Glutamatergic neuron (in vitro differentiated cells): ENCODE results near the gene VSTM2B. TPM values are rescaled to one million over a fixed set of nuclear protein-coding genes. Genes with fewer than 3 reads are reported as not detected.
A peak's percentile ranks its signal among the peaks of the same experiment; 100 is the strongest.

Experiments
- DNase-seq: peaks from one replicate; pipeline ENCODE4 v3.0.0; 2022
- H3K27ac Mint-ChIP-seq: one replicate; pipeline ENCODE4 v1.8.0; 2020; ENCODE audit warnings: mild to moderate bottlenecking, mixed read lengths, inconsistent platforms; ENCODE audit not compliant: unreplicated experiment
- H3K27me3 Mint-ChIP-seq: one replicate; pipeline ENCODE4 v1.8.0; 2020; ENCODE audit warnings: mild to moderate bottlenecking, moderate library complexity, mixed read lengths, inconsistent platforms; ENCODE audit not compliant: unreplicated experiment
- H3K36me3 Mint-ChIP-seq: one replicate; pipeline ENCODE4 v1.8.0; 2020; ENCODE audit warnings: mild to moderate bottlenecking, mixed read lengths, inconsistent platforms; ENCODE audit not compliant: unreplicated experiment
- H3K4me1 Mint-ChIP-seq: one replicate; pipeline ENCODE4 v1.8.0; 2020; ENCODE audit warnings: mild to moderate bottlenecking, low read depth, mixed read lengths, inconsistent platforms; ENCODE audit not compliant: unreplicated experiment
- H3K4me3 Mint-ChIP-seq: one replicate; pipeline ENCODE4 v1.8.0; 2020; ENCODE audit warnings: mild to moderate bottlenecking, mixed read lengths, inconsistent platforms; ENCODE audit not compliant: unreplicated experiment
- H3K9me3 Mint-ChIP-seq: one replicate; pipeline ENCODE4 v1.8.0; 2020; ENCODE audit warnings: mild to moderate bottlenecking, moderate library complexity, mixed read lengths, inconsistent platforms; ENCODE audit not compliant: unreplicated experiment
- total RNA-seq: library from RNA; stranded (reverse); fragmentation: NEBNext Ultra II Directional; extraction: Animal tissue kit (Norgen Biotek cat#: 25700); gene quantifications from one replicate; pipeline ENCODE4 v1.2.1, GENCODE V29; 2021; ENCODE audit not compliant: unreplicated experiment
- TF ChIP-seq, protein P1 (sequence below): fragments of 200-600 bp; sonication (generic); IDR thresholded peaks from one replicate; pipeline ENCODE4 v1.5.0; 2021; ENCODE audit not compliant: partially characterized antibody, unreplicated experiment

VSTM2B gene
- total RNA-seq, 1 donor from 2014 or later: 16.6 TPM

DNA sequence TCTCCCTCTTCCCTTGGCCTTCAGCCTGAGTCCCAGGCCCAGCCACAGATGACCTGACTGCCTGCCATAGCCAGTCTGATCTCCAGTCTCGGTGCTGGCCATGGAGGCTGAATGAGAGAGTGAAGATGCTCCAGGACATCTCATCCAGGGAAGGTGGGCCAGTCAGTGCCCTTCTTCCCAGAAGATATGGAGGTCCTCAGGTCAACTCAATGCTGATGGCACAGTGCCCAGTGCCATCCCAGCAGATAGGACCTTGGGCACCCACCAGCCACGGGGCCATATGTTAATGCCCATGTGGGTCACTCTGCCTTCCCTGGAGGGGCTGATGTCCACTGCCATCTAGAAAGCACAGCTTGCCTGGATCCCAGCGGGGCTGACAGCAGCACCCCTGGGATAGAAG is 7.2 kb downstream of the VSTM2B start:
- Mint-ChIP-seq H3K9me3 (peaks cover 8% of the 10 kb centered on the region), H3K36me3 (peaks cover 6% of the 10 kb centered on the region), H3K27ac (no peak overlapping the region), H3K4me3 (no peak overlapping the region), H3K4me1 (peaks cover 3% of the 10 kb centered on the region), H3K27me3 (peaks cover 14% of the 10 kb centered on the region)
- DNase-seq: no peak
- TF ChIP-seq, protein P1, sequence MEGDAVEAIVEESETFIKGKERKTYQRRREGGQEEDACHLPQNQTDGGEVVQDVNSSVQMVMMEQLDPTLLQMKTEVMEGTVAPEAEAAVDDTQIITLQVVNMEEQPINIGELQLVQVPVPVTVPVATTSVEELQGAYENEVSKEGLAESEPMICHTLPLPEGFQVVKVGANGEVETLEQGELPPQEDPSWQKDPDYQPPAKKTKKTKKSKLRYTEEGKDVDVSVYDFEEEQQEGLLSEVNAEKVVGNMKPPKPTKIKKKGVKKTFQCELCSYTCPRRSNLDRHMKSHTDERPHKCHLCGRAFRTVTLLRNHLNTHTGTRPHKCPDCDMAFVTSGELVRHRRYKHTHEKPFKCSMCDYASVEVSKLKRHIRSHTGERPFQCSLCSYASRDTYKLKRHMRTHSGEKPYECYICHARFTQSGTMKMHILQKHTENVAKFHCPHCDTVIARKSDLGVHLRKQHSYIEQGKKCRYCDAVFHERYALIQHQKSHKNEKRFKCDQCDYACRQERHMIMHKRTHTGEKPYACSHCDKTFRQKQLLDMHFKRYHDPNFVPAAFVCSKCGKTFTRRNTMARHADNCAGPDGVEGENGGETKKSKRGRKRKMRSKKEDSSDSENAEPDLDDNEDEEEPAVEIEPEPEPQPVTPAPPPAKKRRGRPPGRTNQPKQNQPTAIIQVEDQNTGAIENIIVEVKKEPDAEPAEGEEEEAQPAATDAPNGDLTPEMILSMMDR: no peak

DNA sequence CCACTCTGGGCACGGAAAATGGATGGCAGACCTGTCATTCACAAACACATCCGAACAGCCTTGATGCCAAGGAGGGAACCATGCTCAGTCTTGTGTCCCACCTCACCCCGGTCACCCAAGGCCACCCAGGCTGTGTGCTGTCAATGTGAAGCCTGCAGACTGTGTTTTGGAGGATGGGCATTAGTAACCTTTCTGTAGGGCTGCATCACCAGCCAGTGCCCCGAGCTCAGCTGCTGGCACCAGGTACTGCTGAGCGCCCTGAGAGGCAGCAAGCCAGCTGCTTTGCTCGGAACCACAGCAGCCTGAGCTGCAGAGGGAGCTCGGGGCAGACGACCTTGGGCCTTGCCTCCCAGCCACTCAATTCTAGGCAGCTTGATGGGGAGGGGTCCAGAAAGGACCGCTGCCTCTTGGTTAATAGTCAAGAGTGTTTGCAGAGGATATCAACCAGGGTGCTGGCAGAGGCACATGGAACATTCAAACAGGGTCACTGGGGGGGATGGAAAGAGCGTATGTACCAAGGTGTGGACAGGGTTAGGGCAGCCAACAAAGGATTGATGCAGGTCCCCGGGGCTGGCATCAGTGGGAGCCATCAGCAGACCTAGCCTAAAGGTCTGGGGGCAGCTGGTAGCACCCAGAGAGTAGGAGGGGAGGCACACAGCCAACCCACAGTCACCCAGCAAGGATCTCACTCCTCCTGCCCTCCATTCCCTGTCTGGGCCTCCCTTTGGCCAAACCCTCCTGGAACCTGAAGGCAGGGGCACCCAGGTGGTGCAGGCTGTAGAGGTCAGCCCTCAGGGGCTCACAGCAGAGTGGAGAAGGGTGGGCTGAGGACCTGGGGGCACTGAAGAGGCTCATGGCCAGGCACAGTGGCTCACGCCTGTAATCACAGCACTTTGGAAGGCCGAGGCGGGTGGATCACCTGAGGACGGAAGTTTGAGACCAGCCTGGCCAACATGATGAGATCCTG is 8.1 kb downstream of the VSTM2B start:
- H3K27ac Mint-ChIP-seq: no peak overlapping the region
- DNase-seq: peak; percentile 7
- no peaks in the 10 kb centered on the region for H3K4me1 Mint-ChIP-seq
- H3K27me3 Mint-ChIP-seq: peaks cover 14% of the 10 kb centered on the region
- TF ChIP-seq, protein P1: no peak
- peaks cover 7% of the 10 kb centered on the region for H3K9me3 Mint-ChIP-seq
- H3K4me3 Mint-ChIP-seq: no peak overlapping the region
- H3K36me3 Mint-ChIP-seq: peaks cover 15% of the 10 kb centered on the region

DNA sequence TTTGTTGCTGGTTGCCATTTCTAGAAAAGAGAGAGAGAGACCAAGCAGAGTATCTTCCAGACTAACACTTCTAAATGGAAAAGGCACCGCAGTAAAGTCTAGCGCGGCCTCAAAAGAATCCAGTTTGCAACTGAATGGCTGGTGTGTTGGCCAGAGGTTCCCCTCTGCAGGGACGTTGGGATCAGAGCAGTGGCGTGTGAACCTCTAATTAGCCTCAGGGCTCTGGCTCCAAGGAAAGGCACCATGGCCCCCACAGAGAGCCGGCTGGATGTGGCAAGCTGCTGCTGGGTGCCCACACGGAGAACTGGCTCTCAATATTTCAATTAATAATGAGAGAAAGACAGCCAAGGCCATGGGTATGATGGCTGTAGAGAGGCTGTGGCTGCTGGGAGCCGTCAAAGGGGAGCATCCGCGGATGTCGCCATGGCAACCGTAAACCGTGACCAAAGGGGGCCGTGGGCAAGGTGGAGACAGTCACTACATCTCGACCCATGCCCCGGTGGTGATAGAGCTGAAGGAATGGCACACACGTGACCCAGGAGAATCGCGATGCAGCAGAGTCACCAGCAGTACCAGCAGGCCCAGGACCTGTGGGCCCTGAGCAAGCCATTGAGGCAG is 9.5 kb downstream of the VSTM2B start:
- peaks cover 9% of the 10 kb centered on the region for H3K27me3 Mint-ChIP-seq
- peaks cover 18% of the 10 kb centered on the region for H3K36me3 Mint-ChIP-seq
- H3K27ac Mint-ChIP-seq: no peak overlapping the region
- TF ChIP-seq, protein P1: no peak
- no peaks in the 10 kb centered on the region for H3K4me1 Mint-ChIP-seq
- H3K9me3 Mint-ChIP-seq: no peaks in the 10 kb centered on the region
- no peak overlapping the region for H3K4me3 Mint-ChIP-seq
- peak; percentile 26 for DNase-seq

DNA sequence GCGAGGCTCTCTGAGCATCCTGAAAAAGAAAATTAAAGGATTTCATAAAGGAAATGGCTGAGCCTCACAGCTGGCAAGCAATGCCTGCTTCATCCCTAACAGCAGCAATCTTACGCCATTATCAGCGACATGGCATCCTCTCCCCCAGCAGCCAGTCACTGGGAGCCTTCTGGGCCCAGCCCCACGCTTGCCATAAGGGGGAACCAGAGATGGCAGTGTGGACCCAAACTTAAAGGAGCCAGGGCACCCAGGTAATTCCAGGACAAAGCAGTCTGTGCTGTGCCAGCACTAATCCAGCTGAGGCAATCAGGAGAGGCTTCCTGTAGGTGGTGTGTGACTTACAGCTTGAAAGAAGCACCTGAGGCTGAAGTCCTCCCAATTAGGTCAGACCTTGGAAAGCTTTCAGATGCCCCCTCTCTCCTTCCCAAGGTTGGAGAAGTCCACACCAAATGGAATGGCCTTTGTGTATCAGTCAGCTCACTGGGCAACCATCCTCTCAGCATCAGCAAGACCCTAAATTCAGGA is 10.3 kb downstream of the VSTM2B start:
- Mint-ChIP-seq H3K4me1 (no peaks in the 10 kb centered on the region), H3K9me3 (no peaks in the 10 kb centered on the region), H3K4me3 (no peak overlapping the region), H3K36me3 (peaks cover 18% of the 10 kb centered on the region), H3K27me3 (peaks cover 6% of the 10 kb centered on the region), H3K27ac (no peak overlapping the region)
- TF ChIP-seq, protein P1: no peak
- DNase-seq: no peak
